H1 (cell line): Measurements from ENCODE around the gene UFD1. TPM values are rescaled to one million over a fixed set of nuclear protein-coding genes. Genes with fewer than 3 reads are reported as not detected.

Source experiments
- CTCF ChIA-PET: fragments of 300-600 bp; sonication (Branson Sonifier 250); formaldehyde crosslinking; loops from one replicate; lab custom pipeline; 2021; ENCODE audit not compliant: partially characterized antibody; lab: Charles Lee
- POLR2A ChIA-PET: fragments of 300-600 bp; sonication (Branson Sonifier 250); formaldehyde crosslinking; loops from one replicate; lab custom pipeline; 2021; ENCODE audit warnings: inconsistent platforms; ENCODE audit not compliant: partially characterized antibody; lab: Charles Lee
- DNase-seq, 2 experiments: peaks; one replicate each; pipeline versions ENCODE4 v3.0.0 to v3.0.0-alpha.2; 2010 to 2022; ENCODE audit warnings: low spot score in 2 of 2, low read depth in 1 of 2, mixed read lengths in 1 of 2
- FAIRE-seq: peaks from 2 replicates; lab custom pipeline; 2011; peaks lifted over from hg19 to GRCh38; lab: Jason Lieb, UNC
- H2AFZ ChIP-seq: 2 replicates; pipeline ENCODE4 v1.8.1; 2012; ENCODE audit warnings: low read length, inconsistent platforms
- H2AK5ac ChIP-seq: 2 replicates; pipeline ENCODE4 v1.6.1; 2013; ENCODE audit warnings: low read depth, low read length
- H2BK120ac ChIP-seq: replicated peaks from 2 replicates; pipeline ENCODE3; 2013; ENCODE audit warnings: low read depth, low read length, inconsistent platforms
- H2BK12ac ChIP-seq: 2 replicates; pipeline ENCODE4 v1.6.1; 2013; ENCODE audit warnings: low read depth, low read length
- H2BK15ac ChIP-seq: 2 replicates; pipeline ENCODE4 v1.6.1; 2013; ENCODE audit warnings: low read length
- H2BK20ac ChIP-seq: 2 replicates; pipeline ENCODE4 v1.6.1; 2013; ENCODE audit warnings: low read length
- H2BK5ac ChIP-seq: 2 replicates; pipeline ENCODE4 v1.6.1; 2013; ENCODE audit warnings: low read depth, low read length
- H3K14ac ChIP-seq: 2 replicates; pipeline ENCODE4 v1.6.1; 2013; ENCODE audit warnings: inconsistent platforms; ENCODE audit not compliant: insufficient read length
- H3K18ac ChIP-seq: 2 replicates; pipeline ENCODE4 v1.6.1; 2013; ENCODE audit warnings: low read length; ENCODE audit errors: extremely low read depth
- H3K23ac ChIP-seq: 2 replicates; pipeline ENCODE4 v1.6.1; 2013; ENCODE audit warnings: inconsistent platforms; ENCODE audit not compliant: insufficient read length
- H3K23me2 ChIP-seq: 2 replicates; pipeline ENCODE4 v1.6.1; 2013; ENCODE audit warnings: low read depth, low read length
- H3K27ac ChIP-seq: 2 replicates; pipeline ENCODE4 v1.6.1; 2011; ENCODE audit warnings: low read depth, low read length, inconsistent platforms
- H3K27me3 ChIP-seq, 4 experiments: replicated peaks in 1 of 4; 1 replicate in 1 of 4; 2 replicates in 3 of 4; pipeline versions ENCODE4 v1.6.1 to v1.8.1; 2011 to 2013; ENCODE audit warnings: low read length in 3 of 4, mild to moderate bottlenecking in 3 of 4, inconsistent platforms in 2 of 4, mixed read lengths in 2 of 4, moderate library complexity in 1 of 4; ENCODE audit not compliant: control insufficient read depth in 3 of 4, insufficient read depth in 3 of 4; ENCODE audit errors: extremely low read depth in 1 of 4
- H3K36me3 ChIP-seq, 4 experiments: 2 replicates each; pipeline versions ENCODE4 v1.6.1 to v1.8.1; 2011 to 2013; ENCODE audit warnings: mild to moderate bottlenecking in 4 of 4, low read length in 3 of 4, moderate library complexity in 2 of 4, control low read depth in 1 of 4, inconsistent platforms in 1 of 4; ENCODE audit not compliant: insufficient read depth in 4 of 4, control insufficient read depth in 2 of 4
- H3K4ac ChIP-seq: replicated peaks from 2 replicates; pipeline ENCODE3; 2013; ENCODE audit warnings: low read length, low read depth, mixed read lengths, inconsistent platforms; ENCODE audit not compliant: insufficient read length
- H3K4me1 ChIP-seq, 4 experiments: replicated peaks in 1 of 4; 1 replicate in 1 of 4; 2 replicates in 3 of 4; pipeline versions ENCODE4 v1.6.1 to v1.8.1; 2011 to 2013; ENCODE audit warnings: low read length in 3 of 4, inconsistent platforms in 2 of 4, mixed read lengths in 1 of 4; ENCODE audit not compliant: insufficient read depth in 4 of 4, control insufficient read depth in 3 of 4
- H3K4me2 ChIP-seq, 2 experiments: 2 replicates each; pipeline versions ENCODE4 v1.6.1 to v1.8.1; 2011 to 2013; ENCODE audit warnings: low read depth in 2 of 2, low read length in 2 of 2, control low read depth in 1 of 2, inconsistent platforms in 1 of 2, mild to moderate bottlenecking in 1 of 2; ENCODE audit not compliant: insufficient read depth in 1 of 2
- H3K4me3 ChIP-seq, 4 experiments: fragments of 200-600, 300-600 bp in 1 of 4; sonication (generic), shearing (Covaris generic), sonication (Bioruptor Twin) in 1 of 4; 2 replicates each; pipeline versions ENCODE4 v1.5.1 to v1.8.1; 2011 to 2016; ENCODE audit warnings: low read length in 4 of 4, low read depth in 3 of 4, control low read depth in 2 of 4, inconsistent platforms in 2 of 4, mild to moderate bottlenecking in 2 of 4, mixed read lengths in 1 of 4, moderate library complexity in 1 of 4; ENCODE audit not compliant: insufficient read depth in 2 of 4; ENCODE audit errors: extremely low read depth in 1 of 4
- H3K56ac ChIP-seq: replicated peaks from 2 replicates; pipeline ENCODE3; 2013; ENCODE audit warnings: low read depth, mild to moderate bottlenecking, mixed read lengths, low read length, inconsistent platforms; ENCODE audit not compliant: insufficient read length
- H3K79me1 ChIP-seq: 2 replicates; pipeline ENCODE4 v1.6.1; 2013; ENCODE audit warnings: low read depth, low read length, control low read depth
- H3K79me2 ChIP-seq, 2 experiments: 2 replicates each; pipeline versions ENCODE4 v1.6.1 to v1.8.1; 2012 to 2013; ENCODE audit warnings: low read length in 2 of 2, mild to moderate bottlenecking in 2 of 2, inconsistent platforms in 1 of 2; ENCODE audit not compliant: insufficient read depth in 2 of 2, control insufficient read depth in 1 of 2
- H3K9ac ChIP-seq, 4 experiments: replicated peaks in 1 of 4; 1 replicate in 1 of 4; 2 replicates in 3 of 4; pipeline versions ENCODE4 v1.6.1 to v1.8.1; 2011 to 2013; ENCODE audit warnings: low read depth in 3 of 4, low read length in 3 of 4, control low read depth in 2 of 4, mild to moderate bottlenecking in 2 of 4, moderate library complexity in 2 of 4, inconsistent platforms in 1 of 4; ENCODE audit errors: extremely low read depth in 1 of 4
- H3K9me3 ChIP-seq, 2 experiments: 2 replicates each; pipeline versions ENCODE4 v1.6.1 to v1.8.1; 2012 to 2013; ENCODE audit warnings: mild to moderate bottlenecking in 2 of 2, moderate library complexity in 2 of 2, control low read depth in 1 of 2, inconsistent platforms in 1 of 2, low read depth in 1 of 2, low read length in 1 of 2, mixed read lengths in 1 of 2; ENCODE audit not compliant: insufficient read depth in 2 of 2
- H4K20me1 ChIP-seq, 2 experiments: replicated peaks in 1 of 2; 2 replicates each; pipeline versions ENCODE3 to v1.8.1; 2011 to 2013; ENCODE audit warnings: inconsistent platforms in 2 of 2, low read length in 2 of 2, mild to moderate bottlenecking in 1 of 2; ENCODE audit not compliant: insufficient read depth in 2 of 2, control insufficient read depth in 1 of 2
- H4K5ac ChIP-seq: 2 replicates; pipeline ENCODE4 v1.6.1; 2013; ENCODE audit warnings: low read length, low read depth, mixed read lengths, inconsistent platforms; ENCODE audit not compliant: insufficient read length
- H4K8ac ChIP-seq: 2 replicates; pipeline ENCODE4 v1.8.0; 2013; ENCODE audit warnings: mild to moderate bottlenecking, moderate library complexity, low read length, inconsistent platforms; ENCODE audit not compliant: insufficient read depth; ENCODE audit errors: extremely low read depth
- H4K91ac ChIP-seq: replicated peaks from 2 replicates; pipeline ENCODE3; 2013; ENCODE audit warnings: low read length, mixed read lengths, inconsistent platforms; ENCODE audit not compliant: insufficient read length
- ASH2L ChIP-seq: fragments of 200-600, 300-600 bp; sonication (generic); IDR thresholded peaks from one replicate; pipeline ENCODE4 v1.7.1; 2017; ENCODE audit warnings: low read length
- ATF2 ChIP-seq: IDR thresholded peaks from 2 replicates; pipeline ENCODE4 v1.6.1; 2012; ENCODE audit warnings: low read length, inconsistent platforms
- BACH1 ChIP-seq: IDR thresholded peaks from 2 replicates; pipeline ENCODE4 v1.6.1; 2012; ENCODE audit warnings: low read length, improper control_type of control experiment
- CBX5 ChIP-seq: fragments of 300-800, 300-1000 bp; sonication (generic); IDR thresholded peaks from 2 replicates; pipeline ENCODE4 v1.7.1; 2016; ENCODE audit warnings: antibody characterized with exemption, low read length, low read depth
- CBX8 ChIP-seq: fragments of 300-800, 300-1000 bp; sonication (generic); IDR thresholded peaks from 2 replicates; pipeline ENCODE4 v1.7.1; 2016; ENCODE audit warnings: low read depth, low read length, borderline replicate concordance
- NANOG ChIP-seq: IDR thresholded peaks from 2 replicates; pipeline ENCODE4 v1.6.1; 2011; ENCODE audit warnings: low read length, low read depth, mild to moderate bottlenecking, inconsistent platforms; ENCODE audit not compliant: insufficient read depth, poor library complexity, severe bottlenecking
- RFX5 ChIP-seq: IDR thresholded peaks from 2 replicates; pipeline ENCODE4 v1.6.1; 2011; ENCODE audit warnings: low read depth, low read length, improper control_type of control experiment, borderline replicate concordance
- SRF ChIP-seq: IDR thresholded peaks from 2 replicates; pipeline ENCODE4 v1.6.1; 2011; ENCODE audit warnings: mild to moderate bottlenecking, low read depth, low read length, moderate library complexity
- WGBS, 2 experiments: shearing (Covaris generic) in 1 of 2; methylation state at CpG; one replicate each; pipeline versions ENCODE4 v1.1.6 to v1.1.7; 2013 to 2015; ENCODE audit warnings: low lambda C conversion rate in 2 of 2, mixed read lengths in 2 of 2, inconsistent platforms in 1 of 2, low coverage in 1 of 2, missing lambda C conversion rate in 1 of 2; ENCODE audit not compliant: insufficient replicate concordance in 2 of 2, insufficient coverage in 1 of 2, insufficient read length in 1 of 2; ENCODE audit errors: extremely low coverage in 1 of 2, missing lambda C conversion rate in 1 of 2; 5-methylcytosine and 5-hydroxymethylcytosine counted together
- polyA plus RNA-seq, 7 experiments: library from polyadenylated mRNA; depleted of rRNA in 3 of 7; stranded (reverse) in 5 of 7; unstranded in 2 of 7; fragments of >200 nt in 5 of 7; fragments of 200-250 nt in 2 of 7; gene quantifications; 1 replicate in 5 of 7; 2 replicates in 1 of 7; 4 replicates in 1 of 7; pipeline versions ENCODE4 v1.2.1 to v1.2.3, GENCODE V29; 2011 to 2013; ENCODE audit warnings: missing spikeins in 2 of 7, mixed read lengths in 2 of 7
- total RNA-seq: library from RNA; stranded (reverse); fragmentation: NEBNext Ultra II Directional; extraction: Animal tissue kit (Norgen Biotek cat#: 25700); gene quantifications from 2 replicates; pipeline ENCODE4 v1.2.1, GENCODE V29; 2021

Gene UFD1
- total and polyA plus RNA-seq, 2 of the 8 experiments (the other 6 are each of a cell fraction or from before 2014, with no cell fraction given), result 74.6 to 116 TPM

- Histone ChIP-seq H3K56ac (no peak overlapping the region), H4K20me1 (peaks cover 28 to 44% of the 10 kb centered on the region in 2 experiments), H3K4me1 (peaks cover 0 to 20% (median 7%) of the 10 kb centered on the region in 4 experiments; a peak in 6 of 7 replicates), H3K4ac (no peak overlapping the region), H3K18ac (no peak overlapping the region), H2BK120ac (no peak overlapping the region), H3K4me2 (no peak overlapping the region; a peak in 1 of 4 replicates), H3K23ac (no peak overlapping the region), H3K4me3 (no peak overlapping the region), H3K27me3 (no peaks in the 10 kb centered on the region), H3K9ac (no peak overlapping the region), H2BK5ac (no peak overlapping the region), H2BK12ac (no peak overlapping the region), H4K5ac (no peak overlapping the region), H2BK20ac (no peak overlapping the region), H4K8ac (no peak overlapping the region), H3K27ac (no peak overlapping the region), H2AFZ (no peak overlapping the region), H3K9me3 (no peaks in the 10 kb centered on the region), H3K79me2 (peaks cover 51 to 98% of the 10 kb centered on the region in 2 experiments), H3K23me2 (no peaks in the 10 kb centered on the region; the same call in 1 of the 2 replicates), H2BK15ac (no peak overlapping the region), H3K36me3 (no peaks in the 10 kb centered on the region; a peak in 2 of 8 replicates), H3K14ac (no peak overlapping the region), H3K79me1 (peaks cover 34% of the 10 kb centered on the region), H4K91ac (no peak overlapping the region), H2AK5ac (no peak overlapping the region)
- FAIRE-seq, result no peak
- ChIA-PET CTCF (no interaction called here), POLR2A (interaction anchor here (0.8 to 2.6 kb wide), 4 partner anchors 12 to 33 kb away, joined by 3 to 14 read pairs (median 4); no protein-coding TSS in a partner anchor)
- DNase-seq, result no peak
- WGBS, 2 experiments, result 90% methylated on average over 3 of the region's 3 CpGs; no CpG with 5 or more reads in 1 of the 2 experiments
- no peak for TF ChIP-seq CBX8
- TF ChIP-seq NANOG, result no peak
- no peak for TF ChIP-seq RFX5
- TF ChIP-seq SRF, result no peak
- TF ChIP-seq CBX5, result no peak
- no peak for TF ChIP-seq BACH1
- TF ChIP-seq ATF2, result no peak
- TF ChIP-seq ASH2L, result no peak
These were observed 54.9 kb downstream of the UFD1 start for GRCh38 chr22:19424186-19424500.
